Measurements from ENCODE around the gene SHKBP1.

- TF ChIP-seq GATA2 (IDR thresholded peaks at IDR 0.05; ENCODE audit: low read depth, low read length), result no peak
- TF ChIP-seq GATA3 (IDR thresholded peaks at IDR 0.05; ENCODE audit: low read depth, low read length), result no peak
These were observed at the start of gene SHKBP1 for GRCh38 chr19:40576585-40577451.
